Lower leg skin (tissue), 4 donors: Measurements from ENCODE around the gene MYCBP2. TPM values are rescaled to one million over a fixed set of nuclear protein-coding genes. Genes with fewer than 3 reads are reported as not detected.
A peak's percentile ranks its signal among the peaks of the same experiment; 100 is the strongest.

Experiments used
- DNase-seq, 2 donors: peaks; one replicate each; pipeline ENCODE4 v3.0.0-alpha.2; 2019; ENCODE audit warnings: low spot score in 2 of 2
- H3K4me3 ChIP-seq: fragments of 200-600 bp; sonication (generic); 2 replicates; pipeline ENCODE4 v1.5.1; 2017; ENCODE audit warnings: mild to moderate bottlenecking, low read depth; ENCODE audit not compliant: poor library complexity, severe bottlenecking
- POLR2A ChIP-seq, 2 donors: fragments of 450-650 bp; IDR thresholded peaks; one replicate each; pipeline ENCODE4 v1.6.1; 2016 to 2017; ENCODE audit warnings: antibody characterized with exemption in 2 of 2, mild to moderate bottlenecking in 1 of 2, moderate library complexity in 1 of 2
- WGBS, 2 donors: methylation state at CpG; one replicate each; pipeline ENCODE4 v1.1.5; 2018; 5-methylcytosine and 5-hydroxymethylcytosine counted together
- intact Hi-C: fragments of 100-400 bp; cut with DNase I; formaldehyde crosslinking; loops from one replicate; pipeline ENCODE4 v1.15.0; 2023; ENCODE audit warnings: low total_unique reads
- total RNA-seq, 4 donors: library from RNA; depleted of rRNA; stranded (reverse); fragments of >200 nt; gene quantifications; one replicate each; pipeline ENCODE4 v1.1.0, GENCODE V29; 2016
- TF ChIP-seq, protein P1 (sequence below), 3 donors: fragments of 450-650 bp; IDR thresholded peaks; one replicate each; pipeline ENCODE4 v1.5.1; 2016; ENCODE audit warnings: antibody characterized with exemption in 3 of 3, mild to moderate bottlenecking in 3 of 3, moderate library complexity in 2 of 3

Gene MYCBP2
- total RNA-seq, 4 donors from 2014 or later, result 189 to 242 (median 231) TPM

DNA sequence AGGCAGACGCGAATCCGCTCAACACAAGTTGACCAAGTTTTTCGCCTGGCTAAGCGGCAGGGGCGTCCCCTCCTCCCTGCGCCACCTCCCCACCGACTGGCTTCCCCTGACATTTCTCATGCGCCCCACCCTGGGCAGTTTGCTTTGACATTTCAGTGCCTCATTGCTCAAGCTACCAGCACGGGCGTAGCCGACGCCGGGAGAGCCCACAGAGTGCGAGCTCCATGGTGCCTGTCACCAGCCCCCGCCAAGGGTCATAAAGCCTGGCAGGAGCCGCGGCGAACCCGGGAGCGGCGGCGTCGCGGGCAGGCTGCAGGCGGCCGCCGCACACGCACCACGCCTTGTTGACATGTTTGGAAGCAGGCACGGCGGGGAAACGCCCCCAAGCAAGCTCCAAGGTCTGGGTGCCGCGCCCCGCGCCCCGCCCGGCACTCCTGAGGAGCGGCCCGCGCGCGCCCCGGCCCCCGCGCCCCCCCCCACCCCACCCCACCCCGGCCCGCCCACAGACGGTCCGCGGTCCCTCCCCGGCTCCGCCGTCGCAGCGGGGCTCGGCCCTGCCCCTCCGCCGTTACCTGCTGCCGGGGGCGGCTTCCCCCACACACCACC lies 300.5 kb downstream of the MYCBP2 start:
- peak; percentile 90 to 97 for DNase-seq
- intact Hi-C loops, result no loop called here
- H3K4me3 ChIP-seq, result peak overlapping the region; percentile 83
- TF ChIP-seq POLR2A (IDR thresholded peaks at IDR 0.05), result no peak
- TF ChIP-seq, protein P1, sequence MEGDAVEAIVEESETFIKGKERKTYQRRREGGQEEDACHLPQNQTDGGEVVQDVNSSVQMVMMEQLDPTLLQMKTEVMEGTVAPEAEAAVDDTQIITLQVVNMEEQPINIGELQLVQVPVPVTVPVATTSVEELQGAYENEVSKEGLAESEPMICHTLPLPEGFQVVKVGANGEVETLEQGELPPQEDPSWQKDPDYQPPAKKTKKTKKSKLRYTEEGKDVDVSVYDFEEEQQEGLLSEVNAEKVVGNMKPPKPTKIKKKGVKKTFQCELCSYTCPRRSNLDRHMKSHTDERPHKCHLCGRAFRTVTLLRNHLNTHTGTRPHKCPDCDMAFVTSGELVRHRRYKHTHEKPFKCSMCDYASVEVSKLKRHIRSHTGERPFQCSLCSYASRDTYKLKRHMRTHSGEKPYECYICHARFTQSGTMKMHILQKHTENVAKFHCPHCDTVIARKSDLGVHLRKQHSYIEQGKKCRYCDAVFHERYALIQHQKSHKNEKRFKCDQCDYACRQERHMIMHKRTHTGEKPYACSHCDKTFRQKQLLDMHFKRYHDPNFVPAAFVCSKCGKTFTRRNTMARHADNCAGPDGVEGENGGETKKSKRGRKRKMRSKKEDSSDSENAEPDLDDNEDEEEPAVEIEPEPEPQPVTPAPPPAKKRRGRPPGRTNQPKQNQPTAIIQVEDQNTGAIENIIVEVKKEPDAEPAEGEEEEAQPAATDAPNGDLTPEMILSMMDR (IDR thresholded peaks at IDR 0.05), result no peak
- 0 to 1% methylated on average over 15 to 22 of the region's 62 CpGs for WGBS, 2 donors

DNA sequence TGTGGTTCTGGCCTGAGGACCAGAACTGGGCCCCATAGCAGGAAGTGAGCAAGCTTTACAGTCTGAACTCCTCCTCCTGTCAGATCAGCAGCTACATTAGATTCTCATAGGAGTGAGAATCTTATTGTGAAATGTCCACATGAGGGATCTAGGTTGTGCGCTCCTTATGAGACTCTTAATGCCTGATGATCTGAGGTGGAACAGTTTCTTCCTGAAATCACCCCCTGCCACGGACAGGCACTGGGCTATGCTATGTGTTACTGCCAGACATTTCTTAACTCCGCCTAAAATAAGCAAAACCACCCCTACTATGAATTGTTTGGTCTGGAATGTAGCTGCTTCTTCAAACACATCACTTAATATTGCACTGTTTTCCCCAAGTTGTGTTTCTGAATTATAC lies 304.6 kb downstream of the MYCBP2 start:
- no peak for DNase-seq
- intact Hi-C loops, result no loop called here
- no peak for TF ChIP-seq POLR2A (IDR thresholded peaks at IDR 0.05)
- TF ChIP-seq, protein P1 (IDR thresholded peaks at IDR 0.05), result no peak
- H3K4me3 ChIP-seq, result no peak overlapping the region
- 39 to 46% methylated on average over 3 of the region's 3 CpGs for WGBS, 2 donors

DNA sequence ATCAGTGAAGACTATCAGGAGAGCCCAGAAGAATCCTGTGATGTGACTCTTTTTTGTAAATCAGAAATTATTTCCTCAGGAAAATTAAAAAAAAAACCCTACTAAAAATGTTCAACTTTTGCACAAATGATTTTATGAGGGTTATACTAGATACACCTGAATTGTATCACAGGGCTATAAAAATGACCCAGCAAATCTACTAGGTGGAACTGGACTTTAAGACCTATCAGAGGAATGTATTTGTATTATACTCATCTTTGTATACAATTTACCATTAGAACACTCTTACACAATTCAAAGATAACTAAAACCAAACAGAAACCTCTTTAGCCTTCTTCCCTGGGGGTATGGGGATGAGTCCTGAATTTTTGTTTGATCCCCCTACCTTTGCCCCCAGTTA lies 307.1 kb downstream of the MYCBP2 start:
- no peak for TF ChIP-seq POLR2A (IDR thresholded peaks at IDR 0.05)
- TF ChIP-seq, protein P1 (IDR thresholded peaks at IDR 0.05), result no peak
- no peak overlapping the region for H3K4me3 ChIP-seq
- DNase-seq, result no peak
- intact Hi-C loops, result no loop called here

DNA sequence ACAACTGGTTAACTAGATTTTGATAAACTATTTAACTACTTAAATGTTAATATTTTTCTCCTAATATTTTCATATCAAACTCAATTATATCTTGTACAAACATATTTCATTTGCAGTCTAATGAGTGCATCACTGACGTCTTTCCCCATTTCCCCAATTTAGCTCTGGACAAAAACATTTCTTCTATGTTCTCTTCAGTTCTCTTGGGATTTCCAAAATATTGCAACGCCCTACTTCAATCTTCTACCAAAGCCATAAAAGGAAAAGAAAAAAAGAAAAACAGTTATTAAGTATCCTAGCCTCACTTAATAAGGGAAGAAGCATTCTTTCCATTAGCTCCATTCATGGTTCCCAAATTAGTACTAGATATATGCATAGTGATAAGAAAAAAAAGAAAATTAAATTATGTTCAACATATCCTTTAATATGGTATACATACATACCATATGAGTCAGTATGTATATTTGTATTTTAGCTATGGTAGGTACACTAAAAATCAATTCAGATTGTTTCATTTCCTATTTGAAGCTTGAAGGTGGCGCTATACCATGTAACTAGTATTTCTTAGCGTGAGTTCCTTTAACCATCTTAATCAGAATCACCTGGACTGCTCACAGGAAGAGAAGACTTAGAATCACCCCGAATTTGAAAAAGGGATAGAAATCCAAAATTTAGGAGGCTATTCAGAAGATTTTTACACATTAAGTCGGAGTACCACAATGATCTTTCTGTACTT lies 309.8 kb downstream of the MYCBP2 start:
- WGBS, 2 donors, result 81 to 85% methylated on average over 6 of the region's 6 CpGs

DNA sequence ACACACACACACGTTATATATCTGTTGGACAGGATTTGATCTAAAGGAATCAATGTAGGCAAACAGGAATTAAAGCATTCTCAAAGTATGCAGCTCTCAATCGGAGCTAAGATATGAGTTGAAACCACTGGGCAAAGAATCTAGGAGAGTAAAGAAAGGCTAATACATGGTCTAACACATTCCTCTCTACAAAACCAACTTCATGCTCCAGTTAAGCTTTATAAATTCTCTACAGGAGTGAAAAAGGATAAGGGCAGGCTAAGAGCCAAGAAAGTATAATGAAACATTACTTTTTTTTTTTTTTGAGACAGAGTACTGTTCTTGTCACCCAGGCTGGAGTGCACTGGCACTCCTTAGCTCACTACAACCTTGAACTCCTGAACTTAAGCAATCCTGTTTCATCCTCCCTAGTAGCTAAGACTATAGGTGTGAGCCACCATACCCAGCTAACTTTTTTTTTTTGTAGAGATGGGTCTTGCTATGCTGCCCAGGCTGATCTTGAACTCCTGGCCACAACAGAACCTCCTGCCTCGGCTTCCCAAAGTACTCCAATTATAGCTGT lies 310.6 kb downstream of the MYCBP2 start:
- intact Hi-C loops, result no loop called here
- WGBS, 2 donors, result 82 to 87% methylated on average over 3 of the region's 3 CpGs
- TF ChIP-seq POLR2A (IDR thresholded peaks at IDR 0.05), result no peak
- TF ChIP-seq, protein P1 (IDR thresholded peaks at IDR 0.05), result no peak

More for the DNA sequence above, 309.8 kb downstream of the MYCBP2 start:
- H3K4me3 ChIP-seq, result no peak overlapping the region
- DNase-seq, result no peak
- intact Hi-C loops, result no loop called here
- TF ChIP-seq, protein P1 (IDR thresholded peaks at IDR 0.05), result no peak
- no peak for TF ChIP-seq POLR2A (IDR thresholded peaks at IDR 0.05)

More for the DNA sequence above, 310.6 kb downstream of the MYCBP2 start:
- no peak for DNase-seq
- no peak overlapping the region for H3K4me3 ChIP-seq
